GM10266 (cell line): Measurements from ENCODE around the gene PAM16.

Source experiments
- DNase-seq: peaks from one replicate; pipeline ENCODE4 v3.0.0; 2012; ENCODE audit errors: extremely low spot score
- CTCF ChIP-seq: IDR thresholded peaks from 2 replicates; pipeline ENCODE4 v1.5.1; 2012; ENCODE audit warnings: mild to moderate bottlenecking, low read depth; ENCODE audit not compliant: control insufficient read depth, insufficient read depth; ENCODE audit errors: missing control alignments

Gene PAM16

GRCh38 chr16:4307215-4308037 lies 43.7 kb downstream of the PAM16 start:
- TF ChIP-seq CTCF, result no peak
- peak; percentile 99 for DNase-seq

DNA sequence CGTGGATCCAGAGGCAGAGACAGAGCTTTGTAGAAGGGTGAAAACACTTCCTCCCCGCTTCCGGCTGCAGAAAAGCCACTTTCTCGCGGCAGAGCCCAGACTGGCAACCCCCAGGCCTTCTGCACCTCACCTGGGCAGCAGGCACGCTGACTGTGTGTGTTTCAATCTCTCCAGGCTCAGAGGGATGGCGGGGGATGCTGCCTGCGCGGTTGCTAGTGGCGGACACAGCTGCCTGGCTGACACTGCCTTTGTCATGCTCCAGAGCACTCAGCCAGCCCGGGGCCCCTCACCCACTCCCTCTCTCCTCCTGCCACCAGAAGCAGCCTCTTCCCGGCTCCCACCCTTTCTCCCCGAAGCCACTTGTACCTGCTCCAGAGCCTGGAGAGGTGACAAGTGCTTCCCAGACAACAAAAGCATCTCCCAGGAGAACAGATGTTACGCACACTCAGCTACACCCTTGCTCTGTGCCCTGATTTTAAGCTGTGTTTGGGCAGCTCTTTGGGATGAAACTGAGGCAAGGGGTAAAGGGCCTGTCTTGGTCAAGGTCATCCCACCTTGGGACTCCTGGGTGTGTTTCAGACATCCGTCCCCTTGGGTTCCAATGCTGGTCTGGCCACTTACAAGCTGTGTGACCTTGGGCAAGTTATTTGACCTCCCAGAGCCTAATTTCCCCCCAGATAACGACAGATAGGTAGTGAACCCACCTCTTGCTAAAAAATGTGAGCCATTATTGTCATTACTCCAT lies 44.5 kb downstream of the PAM16 start:
- TF ChIP-seq CTCF, result no peak
- DNase-seq, result peak; percentile 64

- TF ChIP-seq CTCF, result no peak
- DNase-seq, result no peak
These were observed 47.1 kb downstream of the PAM16 start for GRCh38 chr16:4303973-4304372.

DNA sequence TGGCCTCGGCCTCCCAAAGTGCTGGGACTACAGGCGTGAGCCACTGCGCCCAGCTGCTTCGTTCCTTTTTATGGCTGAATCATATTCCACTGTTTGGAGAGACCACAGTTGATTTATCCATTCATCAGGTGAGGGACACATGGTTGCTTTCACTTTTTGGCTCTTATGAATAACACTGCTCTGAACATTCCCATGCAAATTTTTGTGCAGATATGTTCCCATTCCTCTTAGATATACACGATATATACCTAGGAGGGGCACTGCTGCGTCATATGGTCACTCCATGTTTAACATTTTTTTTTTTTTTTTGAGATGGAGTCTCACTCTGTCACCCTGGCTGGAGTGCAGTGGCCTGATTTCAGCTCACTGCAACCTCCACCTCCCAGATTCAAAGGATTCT lies 49.2 kb downstream of the PAM16 start:
- no peak for DNase-seq
- no peak for TF ChIP-seq CTCF

- no peak for DNase-seq
- TF ChIP-seq CTCF, result no peak
These were observed 49.9 kb downstream of the PAM16 start for GRCh38 chr16:4301177-4301576.

- no peak for TF ChIP-seq CTCF
- DNase-seq, result no peak
These were observed 52.2 kb downstream of the PAM16 start for GRCh38 chr16:4298761-4299522.

DNA sequence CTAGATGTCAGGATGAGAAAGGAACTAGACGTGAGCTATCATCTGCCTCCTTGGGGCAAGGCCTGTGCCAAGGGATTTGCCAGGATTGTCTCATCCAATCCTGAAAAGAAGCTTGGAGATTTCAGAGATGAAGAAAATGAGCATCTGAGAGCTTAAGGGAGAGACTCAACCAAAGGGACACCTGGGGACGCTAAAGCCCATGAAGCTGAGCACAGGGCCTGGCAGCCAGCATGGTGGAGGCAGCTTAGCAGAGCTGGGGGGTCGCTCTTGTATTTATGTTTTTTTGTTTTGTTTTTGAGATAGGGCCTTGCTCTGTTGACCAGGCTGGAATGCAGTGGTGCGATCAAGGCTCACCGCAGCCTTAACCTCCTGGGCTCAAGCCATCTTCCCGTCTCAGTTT lies 53.6 kb downstream of the PAM16 start:
- DNase-seq, result no peak
- TF ChIP-seq CTCF, result no peak
